T-helper 9 cell (primary cell): ENCODE measurements around the gene PPP4R1.
"Not testable (repeated sequence)": the region's sequence is repeated elsewhere in the genome, so short reads cannot be mapped to it uniquely, and the experiment has no call there.

ENCODE experiments used
- DNase-seq: peaks from one replicate; pipeline ENCODE4 v3.0.0-alpha.2; 2020

PPP4R1 gene

GRCh38 chr18:9628984-9629383 lies 14.6 kb upstream of the PPP4R1 start:
- DNase-seq: no peak

GRCh38 chr18:9627642-9628041 lies 13.3 kb upstream of the PPP4R1 start:
- DNase-seq: no peak

GRCh38 chr18:9619990-9620389 lies 5.6 kb upstream of the PPP4R1 start:
- no peak for DNase-seq

- no peak for DNase-seq
These were observed 5.2 kb upstream of the PPP4R1 start for GRCh38 chr18:9619545-9619944.

DNA sequence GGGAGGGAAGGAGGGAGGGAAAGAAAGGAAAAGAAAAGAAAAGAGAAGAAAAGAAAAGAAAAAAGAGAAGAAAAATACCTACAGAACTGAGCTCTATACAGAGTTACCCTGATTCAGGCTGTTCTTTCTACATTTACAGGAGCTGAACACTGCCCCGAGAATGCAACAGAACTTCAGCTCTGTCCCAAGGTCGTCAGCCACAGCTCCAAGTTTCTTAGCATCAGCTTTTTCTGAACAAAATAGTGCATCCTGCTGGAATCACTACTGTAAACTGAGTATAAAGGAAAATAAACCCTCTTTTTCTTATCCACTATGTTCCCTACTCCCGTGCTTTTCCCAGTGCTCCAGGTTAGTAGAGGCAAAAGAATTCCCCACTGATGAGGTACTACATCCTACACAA lies 4.7 kb upstream of the PPP4R1 start:
- no peak for DNase-seq

GRCh38 chr18:9617006-9617542 lies 2.7 kb upstream of the PPP4R1 start:
- DNase-seq: no peak

- no peak for DNase-seq
These were observed 1.7 kb upstream of the PPP4R1 start for GRCh38 chr18:9616049-9616448.

GRCh38 chr18:9615280-9615797 lies 980 bp upstream of the PPP4R1 start:
- no peak for DNase-seq

GRCh38 chr18:9613550-9614400 lies 584 bp downstream of the PPP4R1 start:
- DNase-seq: peak; percentile 32

- no peak for DNase-seq
These were observed 1.4 kb downstream of the PPP4R1 start for GRCh38 chr18:9612977-9613376.

GRCh38 chr18:9612215-9612830 lies 2.0 kb downstream of the PPP4R1 start:
- DNase-seq: peak; percentile 7

GRCh38 chr18:9609190-9609589 lies 5.2 kb downstream of the PPP4R1 start:
- no peak for DNase-seq

DNA sequence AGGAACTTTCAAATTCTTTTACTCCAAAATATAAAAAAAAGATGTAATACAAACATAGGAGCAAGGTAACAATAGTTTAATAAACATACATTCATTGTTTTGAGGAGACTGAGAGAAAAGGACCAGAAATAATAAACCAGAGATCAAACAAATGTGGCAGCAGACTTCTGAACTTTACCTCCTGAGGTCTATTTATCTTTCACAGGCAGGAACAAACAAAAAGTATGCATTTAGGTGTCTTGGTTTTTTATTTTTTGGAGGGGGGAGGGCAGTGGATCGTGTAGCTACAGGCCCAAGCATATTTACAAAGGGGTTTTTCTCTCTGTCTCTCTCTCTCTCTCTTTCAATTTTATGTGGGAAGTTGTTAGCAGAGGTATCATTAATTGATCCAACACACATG lies 5.6 kb downstream of the PPP4R1 start:
- DNase-seq: no peak

DNA sequence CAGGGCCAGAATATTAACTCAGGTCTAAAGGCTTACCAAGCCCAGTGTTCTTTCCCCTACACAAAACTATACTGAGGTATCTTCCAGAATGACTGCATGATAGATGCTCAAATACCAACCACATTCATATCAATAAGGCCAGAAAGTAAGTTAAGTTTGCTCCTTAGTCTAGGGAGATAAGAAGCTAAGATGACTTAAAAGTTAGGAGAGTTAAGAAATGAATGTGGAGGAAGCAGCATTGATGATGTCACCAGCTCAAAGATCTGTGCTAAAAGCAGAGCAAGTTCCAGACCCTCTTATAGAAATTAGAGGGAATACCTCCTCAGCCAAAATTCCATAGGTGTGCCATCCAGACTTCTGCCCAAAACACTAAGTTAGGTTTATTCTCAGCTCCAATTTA lies 6.1 kb downstream of the PPP4R1 start:
- no peak for DNase-seq

DNA sequence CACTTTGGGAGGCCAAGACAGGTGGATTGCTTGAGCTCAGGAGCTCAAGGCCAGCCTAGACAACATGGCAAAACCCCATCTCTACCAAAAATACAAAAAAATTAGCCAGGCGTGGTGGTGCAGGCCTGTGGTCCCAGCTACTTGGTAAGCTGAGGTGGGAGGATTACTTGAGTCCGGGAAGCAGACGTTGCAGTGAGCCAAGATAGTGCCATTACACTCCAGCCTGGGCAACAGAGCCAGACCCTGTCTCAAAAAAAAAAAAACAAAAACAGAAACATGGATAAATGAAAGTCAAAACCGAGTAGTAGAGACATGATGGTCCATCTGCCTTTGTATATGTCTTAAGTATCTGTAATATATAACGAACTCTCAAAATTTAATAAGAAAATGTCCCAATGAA lies 7.2 kb downstream of the PPP4R1 start:
- DNase-seq: not testable (repeated sequence)

GRCh38 chr18:9606039-9606438 lies 8.3 kb downstream of the PPP4R1 start:
- DNase-seq: no peak

DNA sequence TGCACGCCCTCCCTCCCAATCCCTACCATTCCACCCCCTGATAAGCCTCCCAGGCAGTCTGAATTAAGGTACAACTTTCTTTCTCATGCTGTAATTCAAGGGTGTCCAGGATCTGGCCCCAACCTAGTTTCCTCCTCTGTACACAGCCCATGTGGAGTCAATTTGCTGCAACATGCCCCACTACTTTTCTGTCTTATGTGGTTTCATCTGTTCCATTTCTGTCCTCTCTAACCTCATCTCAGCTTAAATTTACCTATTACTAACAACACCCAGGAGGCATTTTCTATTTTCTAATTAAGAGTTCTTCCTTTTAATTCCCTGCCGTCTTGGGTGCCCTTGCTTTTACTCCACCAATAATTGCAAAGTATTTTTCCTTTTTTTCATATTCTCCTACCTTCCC lies 10.0 kb downstream of the PPP4R1 start:
- no peak for DNase-seq

GRCh38 chr18:9599328-9599727 lies 15.0 kb downstream of the PPP4R1 start:
- no peak for DNase-seq

DNA sequence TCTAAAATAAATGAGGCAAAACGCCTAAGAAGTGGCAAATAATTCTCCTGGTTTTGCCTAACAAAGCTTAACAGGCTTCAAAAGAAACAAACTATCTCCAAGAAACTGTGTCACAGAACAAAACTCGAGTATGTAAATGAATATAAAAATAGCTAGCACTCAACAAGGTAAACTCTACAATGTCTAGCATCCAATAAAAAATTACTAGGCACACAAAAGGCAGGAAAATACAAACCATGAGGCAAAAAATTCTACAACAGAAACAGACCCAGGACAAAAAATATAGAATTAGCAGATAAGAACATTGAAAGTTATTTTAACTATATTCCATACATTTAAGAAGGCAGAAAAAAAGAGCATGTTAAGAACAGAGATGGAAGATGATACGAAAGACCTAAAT lies 16.8 kb downstream of the PPP4R1 start:
- DNase-seq: no peak

- no peak for DNase-seq
These were observed 17.4 kb downstream of the PPP4R1 start for GRCh38 chr18:9596843-9597526.

- no peak for DNase-seq
These were observed 18.1 kb downstream of the PPP4R1 start for GRCh38 chr18:9596226-9596625.

DNA sequence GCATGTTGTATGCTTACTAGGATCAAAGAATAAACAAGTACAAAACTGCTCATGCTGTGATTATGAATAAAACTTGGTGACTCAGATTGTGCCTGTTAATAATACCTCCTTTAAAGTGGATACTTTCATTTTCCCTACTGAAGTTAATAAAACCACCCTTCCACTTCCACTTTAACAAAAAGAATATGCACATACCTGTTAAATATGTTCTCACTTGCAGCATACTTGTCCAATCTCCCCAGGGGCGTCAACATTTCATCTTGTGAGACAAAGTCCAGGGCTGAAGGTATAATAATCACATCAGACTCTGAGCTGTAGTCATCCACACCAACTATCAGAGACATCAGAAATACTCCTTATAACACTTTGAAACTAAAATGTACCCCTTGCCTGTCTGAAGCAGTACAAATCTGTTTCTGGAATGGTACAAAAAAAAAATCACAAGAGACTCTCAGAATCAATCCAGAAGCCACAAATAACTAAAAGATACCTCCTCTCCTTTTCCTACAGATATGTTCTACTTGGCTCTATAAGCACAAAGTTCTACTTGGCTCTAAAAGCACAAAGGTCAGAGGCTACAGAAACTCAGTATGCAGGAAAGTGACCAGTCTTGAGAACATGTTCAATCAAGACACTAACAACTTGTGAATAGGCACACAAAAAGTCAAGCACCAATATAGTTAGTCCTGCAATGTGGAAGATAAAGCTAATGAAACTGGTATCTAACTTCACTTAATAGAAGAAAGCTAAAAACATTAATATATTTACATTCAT lies 19.3 kb downstream of the PPP4R1 start:
- no peak for DNase-seq

DNA sequence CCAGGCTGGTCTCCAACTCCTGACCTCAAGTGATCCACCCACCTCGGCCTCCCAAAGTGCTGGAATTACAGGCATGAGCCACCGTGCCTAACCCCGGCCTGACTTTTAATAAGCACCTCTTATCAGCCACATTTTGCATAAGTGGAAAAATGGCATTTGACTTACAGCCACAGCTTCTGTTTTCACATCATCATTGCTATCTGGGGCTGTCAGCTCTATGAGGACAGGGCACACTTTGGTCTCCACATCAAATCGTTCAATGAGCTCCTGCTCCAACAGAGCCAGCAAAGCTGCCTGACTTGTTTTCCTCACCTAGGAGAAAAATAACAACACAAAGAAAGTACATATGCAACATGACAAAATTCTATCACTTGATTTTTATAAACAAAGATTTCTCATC lies 26.4 kb downstream of the PPP4R1 start:
- no peak for DNase-seq
